H1 (cell line): Measurements from ENCODE around the gene CD300LG.

Source experiments
- CTCF ChIP-seq, 3 experiments: IDR thresholded peaks; 1 replicate in 2 of 3; 2 replicates in 1 of 3; pipeline versions ENCODE4 v1.5.1 to v1.6.1; 2011; ENCODE audit warnings: low read length in 3 of 3, mild to moderate bottlenecking in 3 of 3, inconsistent platforms in 2 of 3, low read depth in 1 of 3, moderate library complexity in 1 of 3; ENCODE audit not compliant: insufficient read depth in 1 of 3; ENCODE audit errors: control extremely low read depth in 1 of 3
- KDM1A ChIP-seq: fragments of 200-600, 300-600 bp; sonication (generic); IDR thresholded peaks from 2 replicates; pipeline ENCODE4 v1.7.1; 2016; ENCODE audit warnings: mild to moderate bottlenecking, low read length, borderline replicate concordance
- KDM4A ChIP-seq: IDR thresholded peaks from one replicate; pipeline ENCODE4 v1.7.1; 2012; ENCODE audit warnings: low read depth, mild to moderate bottlenecking, moderate library complexity, low read length, inconsistent platforms; ENCODE audit not compliant: severe bottlenecking

- TF ChIP-seq KDM1A (no peak), KDM4A (no peak), CTCF (IDR thresholded peaks at IDR 0.05; ENCODE audit: control extremely low read depth in 1 of 3, insufficient read depth in 1 of 3, low read depth in 1 of 3, low read length in 3 of 3) (no peak)
Measured at GRCh38 chr17:43801844-43802243, 45.1 kb upstream of the CD300LG start.
